Stimulated activated CD4-positive, alpha-beta T cell treated with anti-CD3 and anti-CD28 coated beads, TNF-alpha, amount 100 ng/mL, for 24 hours (primary cell): ENCODE results near the gene HECTD2.
"Not testable (repeated sequence)": the region's sequence is repeated elsewhere in the genome, so short reads cannot be mapped to it uniquely, and the experiment has no call there.

Experiments
- DNase-seq, 3 experiments: peaks; one replicate each; pipeline ENCODE4 v3.0.0-alpha.2; 2020; ENCODE audit warnings: low read depth in 3 of 3

HECTD2 gene, protein sequence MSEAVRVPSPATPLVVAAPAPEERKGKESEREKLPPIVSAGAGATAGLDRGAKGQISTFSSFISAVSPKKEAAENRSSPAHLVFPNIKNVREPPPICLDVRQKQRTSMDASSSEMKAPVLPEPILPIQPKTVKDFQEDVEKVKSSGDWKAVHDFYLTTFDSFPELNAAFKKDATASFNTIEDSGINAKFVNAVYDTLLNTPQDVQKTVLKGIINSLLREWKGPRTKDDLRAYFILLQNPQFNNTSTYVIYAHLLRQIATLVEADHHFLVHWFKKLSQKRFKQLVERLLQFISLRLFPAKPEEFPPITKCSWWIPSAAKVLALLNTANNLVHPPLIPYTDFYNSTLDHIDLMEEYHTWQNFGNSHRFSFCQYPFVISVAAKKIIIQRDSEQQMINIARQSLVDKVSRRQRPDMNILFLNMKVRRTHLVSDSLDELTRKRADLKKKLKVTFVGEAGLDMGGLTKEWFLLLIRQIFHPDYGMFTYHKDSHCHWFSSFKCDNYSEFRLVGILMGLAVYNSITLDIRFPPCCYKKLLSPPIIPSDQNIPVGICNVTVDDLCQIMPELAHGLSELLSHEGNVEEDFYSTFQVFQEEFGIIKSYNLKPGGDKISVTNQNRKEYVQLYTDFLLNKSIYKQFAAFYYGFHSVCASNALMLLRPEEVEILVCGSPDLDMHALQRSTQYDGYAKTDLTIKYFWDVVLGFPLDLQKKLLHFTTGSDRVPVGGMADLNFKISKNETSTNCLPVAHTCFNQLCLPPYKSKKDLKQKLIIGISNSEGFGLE

DNA sequence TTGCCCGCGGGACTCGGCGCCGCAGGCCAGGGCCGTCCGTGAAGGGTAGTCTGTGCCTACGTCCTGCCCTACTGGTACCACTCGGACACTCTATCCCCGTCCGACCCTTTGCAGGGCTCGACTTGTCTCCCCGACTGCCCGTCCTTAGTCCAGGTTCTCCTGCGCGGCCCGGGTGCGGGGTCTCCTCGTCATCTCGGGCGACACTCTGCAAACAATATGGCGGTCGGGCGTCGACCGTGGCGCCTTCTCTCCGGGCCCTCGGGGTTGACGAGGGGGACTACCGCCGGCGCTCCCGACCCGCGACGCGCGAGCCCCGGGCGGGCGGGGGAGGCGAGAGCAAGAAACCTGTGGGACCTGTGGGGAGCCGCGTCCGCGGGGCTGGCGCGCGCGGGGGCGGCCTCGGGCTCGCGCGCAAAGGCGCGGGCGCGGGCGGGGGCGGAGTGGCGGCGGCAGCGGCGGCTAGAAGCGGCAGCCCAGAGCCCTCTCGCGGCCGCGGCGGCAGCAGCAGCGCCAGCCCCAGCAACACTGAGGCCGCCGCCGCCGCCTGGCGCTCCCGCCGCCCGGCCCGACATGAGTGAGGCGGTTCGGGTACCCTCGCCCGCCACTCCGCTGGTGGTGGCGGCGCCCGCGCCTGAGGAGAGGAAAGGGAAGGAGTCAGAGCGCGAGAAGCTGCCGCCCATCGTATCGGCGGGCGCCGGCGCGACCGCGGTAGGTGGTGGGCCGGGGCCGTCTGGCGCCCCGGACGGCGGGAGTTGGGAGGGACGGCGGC, at the start of gene HECTD2:
TSS of gene HECTD2 (plus strand) at position 476 of the 769 bp plus-strand sequence. CDS start at position 571, 95 bp downstream.
- peak; percentile 61 to 76 (median 65) for DNase-seq

DNA sequence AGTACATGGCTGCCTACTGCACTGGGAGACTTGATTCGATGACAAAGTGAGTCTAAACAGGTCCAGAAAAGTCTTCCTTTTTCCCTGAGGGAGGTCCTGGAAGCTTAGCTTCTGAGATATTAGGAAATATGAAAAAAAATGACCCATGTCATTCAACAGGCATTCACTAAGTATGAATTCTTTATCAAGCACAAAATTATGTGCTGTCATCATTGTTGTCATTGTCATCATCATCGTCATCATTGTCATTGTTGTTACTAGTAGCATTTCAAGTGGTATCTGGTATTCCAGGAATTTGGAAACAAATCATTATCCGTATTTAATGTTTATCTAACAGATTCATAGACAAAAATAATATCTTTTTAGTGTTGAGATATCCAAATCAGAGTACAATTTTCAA, 49.7 kb upstream of the HECTD2 start:
- DNase-seq, result no peak

GRCh38 chr10:91365519-91365918, 44.6 kb upstream of the HECTD2 start:
- DNase-seq, result not testable (repeated sequence)

DNA sequence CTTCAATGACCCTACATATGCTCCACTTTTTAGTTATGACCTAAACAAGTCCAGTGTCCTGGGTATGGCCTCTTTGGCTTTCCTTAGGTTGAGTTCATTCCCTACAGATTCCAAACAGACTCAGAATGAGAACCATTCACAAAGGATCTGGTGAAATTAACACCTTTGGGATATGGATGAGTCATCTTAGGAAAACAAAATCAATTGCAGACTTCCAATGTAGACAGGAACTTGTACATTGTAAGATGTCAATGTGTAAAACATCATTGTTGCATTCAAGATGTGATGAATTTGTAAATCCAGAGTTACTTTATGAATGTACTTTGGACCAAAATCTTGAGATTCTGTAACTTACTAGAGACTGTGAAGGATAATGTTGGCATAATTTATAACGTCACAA, 43.4 kb upstream of the HECTD2 start:
- no peak for DNase-seq

DNA sequence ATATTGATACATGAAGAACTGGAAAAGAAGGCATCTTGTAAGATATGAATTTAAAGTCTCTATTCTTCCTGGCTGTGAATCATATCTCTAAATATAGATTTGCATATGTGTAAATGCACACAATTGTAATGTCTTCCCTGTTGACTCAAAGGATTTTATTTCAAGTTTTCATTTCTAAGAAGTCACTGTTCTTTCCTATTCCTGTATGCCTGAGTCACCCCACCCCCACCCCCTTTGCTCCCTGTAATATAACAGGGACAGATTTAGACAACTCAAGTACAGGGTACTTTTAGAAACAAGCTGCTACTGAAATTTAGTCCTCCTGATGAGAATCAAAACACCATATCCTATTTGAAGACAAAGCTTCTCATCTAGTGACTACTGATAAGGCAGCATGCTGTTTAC, 43.0 kb upstream of the HECTD2 start:
- no peak for DNase-seq

DNA sequence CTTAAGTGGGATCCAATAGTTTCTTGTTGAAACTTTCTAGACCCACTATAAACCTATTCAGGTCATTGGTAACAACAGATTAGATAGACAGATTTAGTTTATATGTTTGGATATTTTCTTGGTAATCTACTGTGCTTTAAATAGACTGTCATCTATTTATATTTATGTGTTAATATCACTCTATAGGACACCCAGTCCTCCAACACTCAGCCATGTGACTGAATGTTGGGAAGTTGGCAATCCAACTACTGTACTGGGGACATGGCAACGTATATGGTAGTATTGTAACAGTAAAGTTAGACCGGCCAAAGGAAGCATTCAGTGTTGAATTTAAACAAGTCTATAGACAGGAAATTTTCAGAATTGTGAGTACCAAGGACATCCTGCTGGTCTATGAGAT, 42.6 kb upstream of the HECTD2 start:
- no peak for DNase-seq

DNA sequence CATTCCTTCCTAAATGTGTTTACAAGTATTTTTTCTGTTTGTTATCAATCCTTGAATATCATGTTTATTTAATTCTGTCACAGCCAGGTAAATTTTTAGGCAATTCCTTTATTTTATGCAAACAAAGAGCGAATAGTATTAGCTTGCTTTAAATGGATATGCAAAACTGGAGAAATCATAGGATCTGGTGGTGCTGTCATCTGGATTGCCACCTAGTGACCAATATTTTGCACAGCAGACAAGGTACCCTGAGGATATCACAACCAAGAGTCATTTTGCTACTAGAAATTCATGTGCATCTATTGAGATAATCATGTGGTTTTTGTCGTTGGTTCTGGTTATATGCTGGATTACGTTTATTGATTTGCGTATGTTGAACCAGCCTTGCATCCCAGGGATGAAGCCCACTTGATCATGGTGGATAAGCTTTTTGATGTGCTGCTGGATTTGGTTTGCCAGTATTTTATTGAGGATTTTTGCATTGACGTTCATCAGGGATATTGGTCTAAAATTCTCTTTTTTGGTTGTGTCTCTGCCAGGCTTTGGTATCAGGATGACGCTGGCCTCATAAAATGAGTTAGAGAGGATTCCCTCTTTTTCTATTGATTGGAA, 40.1 kb upstream of the HECTD2 start:
- not testable (repeated sequence) for DNase-seq

GRCh38 chr10:91374052-91374451, 36.1 kb upstream of the HECTD2 start:
- no peak for DNase-seq

- DNase-seq, result peak in 1 of 3 experiments; percentile 12
Observed at GRCh38 chr10:91378061-91378460, 32.1 kb upstream of the HECTD2 start.

- no peak for DNase-seq
Observed at GRCh38 chr10:91380873-91381256, 29.3 kb upstream of the HECTD2 start.

DNA sequence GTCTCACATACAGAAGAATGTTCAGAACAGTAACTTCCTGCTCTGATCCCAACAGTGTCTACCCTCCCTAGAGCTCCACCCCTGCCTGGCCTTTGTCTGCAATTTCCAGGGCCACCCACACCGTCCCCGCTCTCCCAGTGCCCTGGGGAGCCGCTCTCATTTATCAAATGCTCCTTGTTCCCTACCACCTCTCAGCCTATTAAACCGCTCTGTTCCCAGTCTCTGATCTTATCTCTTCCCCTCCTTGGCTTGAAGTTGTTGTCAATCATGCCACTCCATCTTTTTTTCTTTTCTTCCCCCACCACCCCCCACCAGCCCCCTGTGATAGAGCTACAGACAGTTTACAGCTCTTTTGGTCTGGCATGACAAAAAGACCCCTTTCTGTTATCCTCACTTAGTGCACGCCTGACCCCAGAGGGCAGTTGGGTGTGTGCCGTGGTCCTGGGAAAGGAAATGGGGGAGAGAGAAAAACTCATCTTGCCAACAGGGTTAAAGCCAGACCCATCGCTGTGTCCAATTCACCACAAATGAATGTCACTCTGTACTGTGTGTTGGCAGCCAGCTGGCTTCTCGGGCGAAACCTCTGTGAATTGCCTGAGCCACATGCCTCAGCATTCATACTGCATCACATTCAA, 28.8 kb upstream of the HECTD2 start:
- no peak for DNase-seq

DNA sequence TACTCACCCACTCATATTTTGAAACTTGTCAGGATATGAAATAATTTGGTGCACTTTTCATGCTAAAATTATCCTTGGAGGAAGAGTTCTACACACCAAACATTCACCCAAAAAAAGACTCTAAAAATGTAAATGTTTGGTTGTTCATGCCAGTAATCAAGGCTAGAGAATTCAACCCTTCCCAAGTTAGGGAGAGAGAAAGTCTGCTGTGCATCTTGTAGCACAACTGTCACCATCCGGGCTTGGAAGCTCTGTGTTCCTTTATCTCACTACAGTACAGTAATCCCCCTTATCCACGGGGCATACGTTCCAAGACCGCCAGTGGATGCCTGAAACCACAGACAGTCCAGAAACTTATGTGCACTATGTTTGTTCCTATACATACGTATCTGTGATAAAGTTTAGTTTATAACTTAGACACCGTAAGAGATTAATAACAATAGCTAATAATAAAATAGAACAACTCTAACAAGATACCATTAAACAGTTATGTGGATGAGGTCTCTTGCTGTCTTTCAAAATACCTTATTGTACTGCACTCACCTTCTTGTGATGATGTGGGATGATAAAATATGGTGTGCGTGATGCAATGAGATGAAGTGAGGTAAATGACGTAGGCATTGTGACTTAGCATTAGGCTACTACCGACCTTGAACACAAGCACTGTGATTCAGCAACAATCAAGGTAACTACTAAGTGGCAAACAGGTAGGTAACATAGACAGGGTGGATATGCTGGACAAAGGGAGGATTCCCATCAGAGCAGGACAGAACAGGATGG, 24.6 kb upstream of the HECTD2 start:
- no peak for DNase-seq

DNA sequence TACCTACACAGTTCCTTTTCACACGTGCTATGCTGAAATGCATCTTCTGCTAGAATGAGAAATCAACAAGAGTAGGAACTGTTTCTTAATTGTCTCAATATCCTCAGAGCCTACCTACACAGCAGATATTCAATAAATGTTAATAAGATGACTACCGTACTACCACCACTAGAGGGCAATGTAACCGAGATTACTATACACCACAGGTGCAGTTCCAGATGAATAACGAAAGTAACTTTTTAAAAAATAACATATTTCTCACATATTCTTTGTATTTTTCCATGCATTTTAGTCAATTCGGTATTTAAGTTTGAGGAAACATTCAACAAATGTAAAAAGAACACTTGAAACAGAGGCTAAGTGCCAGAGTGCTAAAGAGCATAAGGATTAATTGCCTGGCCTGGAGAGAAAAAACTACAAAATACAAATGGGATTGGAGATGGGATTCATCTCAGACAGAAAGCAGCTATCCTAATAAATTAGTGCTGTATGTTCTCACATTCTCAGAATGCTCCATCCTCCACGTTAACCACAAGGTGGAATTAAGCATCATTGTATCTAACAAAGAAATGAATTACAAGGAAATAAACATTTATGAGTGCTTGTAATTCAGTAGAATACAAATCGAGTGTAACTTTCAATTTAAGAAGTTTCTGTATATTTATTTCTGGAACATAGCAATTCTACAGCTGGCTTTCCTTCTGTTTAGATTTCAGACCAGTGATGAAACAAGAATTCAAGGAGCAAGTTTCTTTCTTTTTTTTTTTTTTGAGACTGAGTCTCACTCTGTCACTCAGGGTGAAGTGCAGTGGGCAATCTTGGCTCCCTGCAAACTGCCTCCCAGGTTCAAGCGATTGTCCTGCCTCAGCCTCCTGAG, 20.3 kb upstream of the HECTD2 start:
- DNase-seq, result no peak

DNA sequence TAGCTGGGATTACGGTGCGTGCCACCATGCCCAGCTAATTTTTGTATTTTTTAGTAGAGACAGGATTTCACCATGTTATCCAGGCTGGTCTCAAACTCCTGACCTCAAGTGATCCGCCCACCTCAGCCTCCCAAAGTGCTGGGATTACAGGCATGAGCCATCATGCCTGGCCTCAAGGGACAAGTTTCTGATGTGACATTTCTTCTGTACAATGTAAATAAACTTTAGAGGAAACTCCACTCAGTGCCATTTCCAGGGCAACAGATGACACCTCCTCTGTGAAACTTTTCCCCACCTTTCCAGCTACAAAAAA, 19.7 kb upstream of the HECTD2 start:
- not testable (repeated sequence) for DNase-seq

GRCh38 chr10:91391920-91392319, 18.2 kb upstream of the HECTD2 start:
- DNase-seq, result no peak

GRCh38 chr10:91406322-91406721, 3.8 kb upstream of the HECTD2 start:
- no peak for DNase-seq

DNA sequence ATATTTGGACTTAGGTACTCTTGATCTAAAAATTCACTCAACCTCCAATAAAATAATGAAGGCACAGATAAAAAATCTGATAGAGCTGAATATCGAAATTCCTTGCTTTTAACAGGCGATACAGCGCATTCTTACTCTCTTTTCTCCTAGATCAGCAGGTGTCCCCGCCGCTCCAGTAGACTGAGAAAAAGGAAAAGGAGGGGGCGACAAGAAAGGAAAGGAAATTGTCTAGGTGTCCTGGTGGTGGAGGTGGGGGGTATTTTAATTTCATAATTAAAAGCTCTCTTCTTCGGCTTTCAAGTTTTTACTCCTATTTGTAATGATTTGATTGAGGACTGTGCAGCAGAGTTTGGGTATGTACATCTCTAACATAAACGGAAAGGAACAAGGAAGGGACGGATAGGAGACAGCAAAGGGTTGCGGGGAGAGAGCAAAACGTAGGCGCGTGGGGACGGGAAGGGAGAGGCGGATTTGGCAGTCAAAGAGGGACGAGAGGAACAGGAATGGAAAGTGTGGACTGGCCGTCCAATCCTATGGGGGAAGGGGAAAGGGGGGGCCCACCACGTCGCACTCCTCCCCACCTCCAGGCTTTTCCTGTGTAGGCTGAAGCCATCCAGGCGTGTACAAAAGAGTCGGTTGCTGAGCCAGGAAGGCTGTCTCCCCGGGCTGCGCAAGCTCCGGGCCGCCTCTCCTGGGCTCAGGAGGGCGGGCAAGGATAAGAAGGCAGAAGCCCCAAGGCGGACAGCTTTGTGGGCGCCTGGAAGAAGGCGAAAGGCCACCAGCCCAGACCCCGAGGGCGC, 875 bp upstream of the HECTD2 start:
- peak; percentile 1 to 25 (median 7) for DNase-seq

DNA sequence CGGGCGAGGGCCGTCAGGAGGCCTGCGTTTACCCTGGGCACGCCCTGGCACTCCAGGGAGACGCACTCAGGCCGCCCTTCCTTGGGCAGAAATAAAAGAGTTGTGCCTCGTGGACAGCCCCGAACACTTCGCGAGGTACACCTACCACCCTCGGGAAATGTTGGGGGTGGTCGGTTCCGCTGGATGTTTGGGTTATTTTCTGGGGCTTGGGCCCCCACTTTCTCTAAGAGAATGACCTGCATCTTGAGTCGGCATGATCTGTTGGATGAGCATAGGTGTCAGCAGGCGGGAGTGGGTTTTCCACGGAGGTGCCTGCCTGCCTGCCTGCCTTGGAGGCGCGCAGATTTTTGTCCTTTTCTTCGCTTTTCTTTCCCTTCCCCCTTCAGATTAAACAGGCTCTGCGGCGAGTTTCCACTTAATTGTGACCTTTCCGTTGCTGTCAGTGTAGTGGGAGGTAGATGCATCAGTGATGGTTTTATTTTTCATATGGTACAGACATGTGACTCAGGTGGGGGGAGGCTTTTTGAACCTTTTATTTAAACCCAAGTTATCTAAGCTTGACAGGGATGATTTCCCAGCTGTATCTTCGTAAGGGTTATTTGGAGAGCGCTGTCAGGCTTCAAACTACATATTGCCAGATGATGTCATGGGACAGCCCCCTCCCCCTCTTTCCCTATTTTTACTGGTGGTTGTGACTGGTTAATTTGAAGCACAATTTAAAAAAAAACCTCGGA, 661 bp downstream of the HECTD2 start:
- DNase-seq, result peak; percentile 1 to 25 (median 5)
